Measurements from ENCODE around the gene CFAP74.

Gene CFAP74

DNA sequence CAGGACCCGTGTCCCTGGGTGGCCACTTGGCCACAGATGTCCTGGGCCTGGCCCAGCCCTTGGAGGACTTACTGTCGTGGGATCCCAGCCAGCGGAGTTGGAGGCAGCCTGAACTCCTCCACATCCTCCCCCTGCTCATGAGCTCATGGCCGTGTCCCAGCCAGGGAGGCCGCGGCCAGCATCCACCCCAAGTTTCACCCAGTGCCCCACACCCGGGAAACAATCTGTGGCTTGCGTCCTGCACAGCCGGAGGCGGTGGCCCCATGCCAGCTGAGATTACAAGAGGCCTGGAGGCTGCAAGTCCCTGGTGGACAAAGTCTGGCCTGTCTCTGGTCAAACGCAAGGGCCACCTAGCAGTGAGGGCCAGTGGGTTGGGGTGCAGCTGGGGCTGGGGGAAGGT is 57.0 kb downstream of the CFAP74 start:
- in situ Hi-C loops (cut with HindIII; ENCODE audit: low sequenced_read_pairs), result no loop called here
- TF ChIP-seq, protein P1, sequence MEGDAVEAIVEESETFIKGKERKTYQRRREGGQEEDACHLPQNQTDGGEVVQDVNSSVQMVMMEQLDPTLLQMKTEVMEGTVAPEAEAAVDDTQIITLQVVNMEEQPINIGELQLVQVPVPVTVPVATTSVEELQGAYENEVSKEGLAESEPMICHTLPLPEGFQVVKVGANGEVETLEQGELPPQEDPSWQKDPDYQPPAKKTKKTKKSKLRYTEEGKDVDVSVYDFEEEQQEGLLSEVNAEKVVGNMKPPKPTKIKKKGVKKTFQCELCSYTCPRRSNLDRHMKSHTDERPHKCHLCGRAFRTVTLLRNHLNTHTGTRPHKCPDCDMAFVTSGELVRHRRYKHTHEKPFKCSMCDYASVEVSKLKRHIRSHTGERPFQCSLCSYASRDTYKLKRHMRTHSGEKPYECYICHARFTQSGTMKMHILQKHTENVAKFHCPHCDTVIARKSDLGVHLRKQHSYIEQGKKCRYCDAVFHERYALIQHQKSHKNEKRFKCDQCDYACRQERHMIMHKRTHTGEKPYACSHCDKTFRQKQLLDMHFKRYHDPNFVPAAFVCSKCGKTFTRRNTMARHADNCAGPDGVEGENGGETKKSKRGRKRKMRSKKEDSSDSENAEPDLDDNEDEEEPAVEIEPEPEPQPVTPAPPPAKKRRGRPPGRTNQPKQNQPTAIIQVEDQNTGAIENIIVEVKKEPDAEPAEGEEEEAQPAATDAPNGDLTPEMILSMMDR (IDR thresholded peaks at IDR 0.05; ENCODE audit: low read depth, low read length), result no peak
- DNase-seq (ENCODE audit: low read depth, low spot score), result no peak
- no peak overlapping the region for H3K4me3 ChIP-seq (ENCODE audit: low read depth, low read length)

DNA sequence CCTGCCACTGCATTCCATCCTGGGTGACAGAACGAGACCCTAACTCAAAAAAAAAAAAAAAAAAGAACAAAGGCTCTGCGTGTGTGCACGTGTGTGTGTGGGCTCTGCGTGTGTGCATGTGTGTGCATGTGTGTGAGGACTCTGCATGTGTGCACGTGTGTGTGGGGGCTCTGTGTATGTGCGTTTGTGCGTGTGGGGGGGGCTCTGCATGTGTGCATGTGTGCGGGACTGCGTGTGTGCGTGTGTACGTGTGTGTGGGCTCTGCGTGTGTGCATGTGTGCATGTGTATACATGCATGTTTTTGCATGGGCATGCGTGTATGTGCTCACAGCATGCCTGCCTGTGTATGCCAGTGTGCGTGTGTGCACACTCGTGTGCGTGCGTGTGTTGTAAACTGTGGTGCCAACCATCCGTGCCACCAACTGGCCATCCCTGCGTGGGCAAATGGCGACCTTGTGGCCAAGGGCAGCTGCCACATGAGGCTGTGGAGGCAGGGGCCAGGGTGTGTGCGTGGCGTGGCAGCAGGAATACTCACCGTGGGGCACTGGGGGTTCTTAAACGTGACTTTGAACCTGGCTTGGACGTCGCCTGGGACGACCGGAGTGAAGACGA is 57.7 kb downstream of the CFAP74 start:
- DNase-seq (ENCODE audit: low read depth, low spot score), result no peak
- no peak overlapping the region for H3K4me3 ChIP-seq (ENCODE audit: low read depth, low read length)
- in situ Hi-C loops (cut with HindIII; ENCODE audit: low sequenced_read_pairs), result no loop called here
- TF ChIP-seq, protein P1 (IDR thresholded peaks at IDR 0.05; ENCODE audit: low read depth, low read length), result no peak

DNA sequence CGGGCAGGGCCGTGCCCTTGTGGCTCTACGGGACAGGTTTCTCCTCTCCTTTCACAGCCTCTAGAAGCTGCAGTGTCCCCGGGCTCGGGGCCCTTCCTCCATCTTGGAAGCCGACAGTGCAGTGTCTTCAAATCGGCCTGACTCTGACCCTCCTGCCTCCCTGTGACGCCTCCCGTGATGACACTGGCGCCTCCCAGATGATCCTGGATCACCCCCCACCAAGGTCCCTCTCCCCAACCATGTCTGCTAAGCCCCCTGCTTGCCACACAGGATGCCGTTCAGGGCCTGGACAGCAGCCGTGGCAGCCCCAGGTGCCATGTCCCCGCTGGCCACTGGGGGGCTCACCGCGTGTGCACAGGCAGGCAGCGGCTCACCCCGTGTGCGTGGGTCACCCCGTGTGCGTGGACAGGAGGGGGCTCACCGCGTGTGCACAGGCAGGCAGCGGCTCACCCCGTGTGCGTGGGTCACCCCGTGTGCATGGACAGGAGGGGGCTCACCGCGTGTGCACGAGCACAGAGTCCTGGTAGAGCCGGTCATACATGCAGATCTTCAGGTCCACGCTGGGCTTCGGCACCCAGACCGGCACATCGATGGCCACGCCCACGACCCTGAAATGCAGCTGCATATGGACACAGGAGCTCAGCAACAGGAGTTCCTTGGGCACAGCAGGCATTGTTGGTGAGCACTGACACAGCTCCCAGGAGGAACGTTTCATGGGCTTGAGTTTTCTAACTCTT is 59.6 kb downstream of the CFAP74 start:
- in situ Hi-C loops (cut with HindIII; ENCODE audit: low sequenced_read_pairs), result no loop called here
- H3K4me3 ChIP-seq (ENCODE audit: low read depth, low read length), result no peak overlapping the region
- TF ChIP-seq, protein P1 (IDR thresholded peaks at IDR 0.05; ENCODE audit: low read depth, low read length), result peak; percentile 80
- no peak for DNase-seq (ENCODE audit: low read depth, low spot score)

DNA sequence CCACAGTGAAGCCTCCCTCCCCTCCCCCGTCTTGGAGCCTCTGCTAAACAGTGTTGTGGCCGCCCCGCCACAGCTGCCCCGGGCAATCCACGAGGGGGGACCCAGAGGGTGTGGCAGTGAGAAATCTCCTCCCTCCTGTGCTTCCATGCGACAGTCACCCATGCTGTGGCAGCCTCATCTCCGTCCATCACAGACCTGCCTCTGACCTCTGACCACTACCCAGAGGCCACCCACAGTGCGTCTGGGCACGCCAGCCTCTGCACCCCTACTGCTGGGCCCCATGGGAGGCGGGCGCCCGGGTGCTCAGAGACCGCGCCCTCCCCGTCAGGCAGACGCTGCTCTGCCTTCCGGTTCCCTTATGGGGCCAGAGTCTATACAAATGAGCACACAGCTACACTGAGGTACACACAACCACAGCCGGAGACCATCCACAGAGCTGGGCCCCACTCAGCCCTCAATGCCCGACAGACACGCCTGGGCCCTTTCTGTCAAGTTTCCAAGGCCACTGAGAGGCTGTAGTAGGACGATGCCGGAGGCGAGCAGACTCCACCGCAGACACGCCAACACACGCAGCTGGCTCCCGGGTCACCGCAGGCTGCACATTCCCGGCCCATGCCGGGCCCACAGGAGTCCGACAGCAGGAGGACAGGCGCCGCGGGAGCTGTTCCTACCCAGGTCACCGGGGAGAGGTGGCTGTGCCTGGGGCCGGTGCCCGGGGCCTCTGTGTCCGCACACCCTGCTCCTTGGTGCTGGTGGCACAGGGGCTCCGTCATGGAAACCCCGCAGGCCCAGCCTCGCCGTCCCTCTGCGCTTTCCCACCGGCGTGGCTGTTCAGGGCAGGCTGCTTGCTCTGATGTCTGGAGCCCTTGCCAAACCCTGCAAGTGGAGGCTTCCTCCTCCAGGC is 60.6 kb downstream of the CFAP74 start:
- TF ChIP-seq, protein P1 (IDR thresholded peaks at IDR 0.05; ENCODE audit: low read depth, low read length), result no peak
- DNase-seq (ENCODE audit: low read depth, low spot score), result no peak
- no peak overlapping the region for H3K4me3 ChIP-seq (ENCODE audit: low read depth, low read length)
- in situ Hi-C loops (cut with HindIII; ENCODE audit: low sequenced_read_pairs), result no loop called here

DNA sequence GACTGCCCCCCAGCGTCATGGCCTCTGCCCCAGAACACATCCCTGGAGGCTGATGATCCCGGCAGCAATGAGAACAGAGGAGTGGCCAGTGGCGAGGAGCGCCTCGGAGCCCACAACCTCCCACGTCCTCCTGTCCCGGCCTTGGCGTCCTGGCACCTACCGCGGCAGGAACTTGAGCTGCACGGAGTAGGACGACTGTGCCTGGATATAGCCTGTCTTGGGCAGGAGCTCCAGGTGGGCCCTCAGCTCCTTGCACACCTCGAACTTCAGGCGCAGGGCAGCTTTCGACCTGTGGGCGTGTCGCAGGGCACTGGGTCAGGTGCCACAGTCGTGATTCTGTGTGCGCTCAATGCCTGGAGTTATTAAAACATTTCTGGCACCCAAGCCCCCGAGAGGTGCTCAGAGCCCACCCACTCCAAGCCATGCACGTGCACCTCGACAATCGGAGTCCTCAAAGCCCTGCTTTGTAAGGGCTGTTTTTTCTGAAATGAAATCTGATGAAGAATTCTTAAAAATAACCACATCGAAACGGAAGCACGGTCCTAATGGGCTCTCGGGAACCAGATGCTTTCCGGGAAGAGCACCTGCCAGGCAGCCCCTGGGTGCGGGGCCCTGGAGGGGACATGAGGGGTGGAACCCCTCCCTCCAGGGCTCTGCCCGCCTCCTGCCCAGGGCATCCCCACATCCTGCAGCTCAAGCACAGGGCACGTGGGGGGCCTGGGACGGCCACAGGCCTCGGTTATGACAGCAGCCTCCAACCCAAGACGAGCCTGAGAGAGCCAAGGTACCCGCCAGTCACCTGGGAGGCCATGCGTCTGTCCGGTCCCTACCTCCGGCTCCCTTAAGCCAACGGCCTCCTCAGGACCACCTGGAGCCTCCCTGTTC is 61.5 kb downstream of the CFAP74 start:
- TF ChIP-seq, protein P1 (IDR thresholded peaks at IDR 0.05; ENCODE audit: low read depth, low read length), result no peak
- in situ Hi-C loops (cut with HindIII; ENCODE audit: low sequenced_read_pairs), result no loop called here
- no peak for DNase-seq (ENCODE audit: low read depth, low spot score)
- no peak overlapping the region for H3K4me3 ChIP-seq (ENCODE audit: low read depth, low read length)

Measured in astrocyte of the spinal cord (primary cell).